ENCODE data around the gene GPR158. TPM values are rescaled to one million over a fixed set of nuclear protein-coding genes. Genes with fewer than 3 reads are reported as not detected.

GPR158 gene
- total and polyA plus RNA-seq, 9 of the 15 experiments (the other 6 are each of a cell fraction or from before 2014, with no cell fraction given) = 4.0 to 7.6 (median 5.0) TPM

DNA sequence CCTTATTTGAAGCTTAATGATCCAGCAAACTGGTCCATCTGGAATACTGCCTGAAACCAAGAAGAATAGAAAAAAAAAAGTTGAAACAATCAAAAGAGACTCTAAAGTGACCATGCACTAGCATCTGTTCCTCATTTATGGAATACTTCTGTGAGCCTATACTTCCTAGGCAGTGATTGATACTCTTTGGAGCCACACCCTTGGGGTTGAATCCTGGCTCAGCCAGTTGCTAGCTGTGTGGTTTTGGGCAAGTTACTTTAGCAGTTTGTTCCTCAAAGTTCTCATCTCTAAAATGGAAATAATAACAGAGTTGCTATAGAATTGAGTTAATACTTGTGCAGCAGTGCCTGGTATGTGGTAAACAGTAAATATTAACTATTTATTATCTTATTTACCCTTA lies 208.9 kb downstream of the GPR158 start:
- Histone ChIP-seq H3K4me2 (ENCODE audit: insufficient read depth, low read length) (no peak overlapping the region), H3K36me3 (ENCODE audit: control insufficient read depth, insufficient read depth, low read length) (no peaks in the 10 kb centered on the region), H4K20me1 (replicated peaks; ENCODE audit: control insufficient read depth, insufficient read depth, low read length) (no peaks in the 10 kb centered on the region), H3K27ac (ENCODE audit: extremely low read depth, low read depth, low read length) (no peak overlapping the region), H3K4me3 (no peak overlapping the region), H3K9me1 (ENCODE audit: control insufficient read depth, insufficient read depth, low read length) (no peaks in the 10 kb centered on the region), H3K27me3 (ENCODE audit: control insufficient read depth in 2 of 2, insufficient read depth in 2 of 2, low read length in 2 of 2) (no peaks in the 10 kb centered on the region), H3K4me1 (replicated peaks in 1 of 2; ENCODE audit: control insufficient read depth in 2 of 2, insufficient read depth in 2 of 2, low read length in 2 of 2) (no peaks in the 10 kb centered on the region), H3K9ac (ENCODE audit: insufficient read depth in 1 of 2, low read depth in 2 of 2, low read length in 2 of 2) (no peak overlapping the region), H2AFZ (ENCODE audit: low read depth, low read length) (no peak overlapping the region), H3K9me3 (replicated peaks; ENCODE audit: control insufficient read depth, insufficient read depth, low read depth, low read length) (no peaks in the 10 kb centered on the region), H3K79me2 (ENCODE audit: control insufficient read depth, insufficient read depth, low read length) (no peaks in the 10 kb centered on the region)
- ChIA-PET POLR2A (no interaction called here), CTCF (ENCODE audit: low intra/inter-chr PET ratio) (no interaction called here)
- BruUV-seq (replicated peaks) = no TSS peak
- DNase-seq (ENCODE audit: extremely low read depth in 1 of 4, low spot score in 3 of 4) = no peak
- no peak for ATAC-seq
- TF ChIP-seq, protein P1, sequence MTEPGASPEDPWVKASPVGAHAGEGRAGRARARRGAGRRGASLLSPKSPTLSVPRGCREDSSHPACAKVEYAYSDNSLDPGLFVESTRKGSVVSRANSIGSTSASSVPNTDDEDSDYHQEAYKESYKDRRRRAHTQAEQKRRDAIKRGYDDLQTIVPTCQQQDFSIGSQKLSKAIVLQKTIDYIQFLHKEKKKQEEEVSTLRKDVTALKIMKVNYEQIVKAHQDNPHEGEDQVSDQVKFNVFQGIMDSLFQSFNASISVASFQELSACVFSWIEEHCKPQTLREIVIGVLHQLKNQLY (CRISPR knock-in tag; conservative IDR thresholded peaks at IDR 0.05) = no peak
- TF ChIP-seq, protein P2, sequence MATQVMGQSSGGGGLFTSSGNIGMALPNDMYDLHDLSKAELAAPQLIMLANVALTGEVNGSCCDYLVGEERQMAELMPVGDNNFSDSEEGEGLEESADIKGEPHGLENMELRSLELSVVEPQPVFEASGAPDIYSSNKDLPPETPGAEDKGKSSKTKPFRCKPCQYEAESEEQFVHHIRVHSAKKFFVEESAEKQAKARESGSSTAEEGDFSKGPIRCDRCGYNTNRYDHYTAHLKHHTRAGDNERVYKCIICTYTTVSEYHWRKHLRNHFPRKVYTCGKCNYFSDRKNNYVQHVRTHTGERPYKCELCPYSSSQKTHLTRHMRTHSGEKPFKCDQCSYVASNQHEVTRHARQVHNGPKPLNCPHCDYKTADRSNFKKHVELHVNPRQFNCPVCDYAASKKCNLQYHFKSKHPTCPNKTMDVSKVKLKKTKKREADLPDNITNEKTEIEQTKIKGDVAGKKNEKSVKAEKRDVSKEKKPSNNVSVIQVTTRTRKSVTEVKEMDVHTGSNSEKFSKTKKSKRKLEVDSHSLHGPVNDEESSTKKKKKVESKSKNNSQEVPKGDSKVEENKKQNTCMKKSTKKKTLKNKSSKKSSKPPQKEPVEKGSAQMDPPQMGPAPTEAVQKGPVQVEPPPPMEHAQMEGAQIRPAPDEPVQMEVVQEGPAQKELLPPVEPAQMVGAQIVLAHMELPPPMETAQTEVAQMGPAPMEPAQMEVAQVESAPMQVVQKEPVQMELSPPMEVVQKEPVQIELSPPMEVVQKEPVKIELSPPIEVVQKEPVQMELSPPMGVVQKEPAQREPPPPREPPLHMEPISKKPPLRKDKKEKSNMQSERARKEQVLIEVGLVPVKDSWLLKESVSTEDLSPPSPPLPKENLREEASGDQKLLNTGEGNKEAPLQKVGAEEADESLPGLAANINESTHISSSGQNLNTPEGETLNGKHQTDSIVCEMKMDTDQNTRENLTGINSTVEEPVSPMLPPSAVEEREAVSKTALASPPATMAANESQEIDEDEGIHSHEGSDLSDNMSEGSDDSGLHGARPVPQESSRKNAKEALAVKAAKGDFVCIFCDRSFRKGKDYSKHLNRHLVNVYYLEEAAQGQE (IDR thresholded peaks at IDR 0.05; ENCODE audit: borderline replicate concordance) = no peak
- TF ChIP-seq, protein P2 (CRISPR knock-in tag; IDR thresholded peaks at IDR 0.05; ENCODE audit: low read depth) = no peak
- TF ChIP-seq C11orf30 (IDR thresholded peaks at IDR 0.05; ENCODE audit: low read depth) (no peak), RBM34 (IDR thresholded peaks at IDR 0.05; ENCODE audit: borderline replicate concordance, insufficient read depth, low read length) (no peak), MAZ (CRISPR knock-in tag; conservative IDR thresholded peaks at IDR 0.05 in 1 of 2, IDR thresholded peaks at IDR 0.05 in 1 of 2) (no peak)
- in situ Hi-C loops (cut with MboI) (no loop called here), intact Hi-C loops (cut with micrococcal nuclease) (no loop called here)
- no peak for FAIRE-seq
